GM12892 (cell line): ENCODE measurements around the gene AQP5.

ENCODE experiments used
- POLR2A ChIP-seq: IDR thresholded peaks from 2 replicates; pipeline ENCODE4 v1.6.1; 2011; ENCODE audit warnings: low read depth, low read length, control low read depth
- POLR2AphosphoS5 ChIP-seq: IDR thresholded peaks from 2 replicates; pipeline ENCODE4 v1.6.1; 2011; ENCODE audit warnings: low read depth, low read length, control low read depth

GRCh38 chr12:49942921-49943624, 18.6 kb upstream of the AQP5 start:
- no peak for TF ChIP-seq POLR2A
- TF ChIP-seq POLR2AphosphoS5, result no peak
